Testis (tissue), 5 donors: ENCODE data around the gene TRAP1. TPM values are rescaled to one million over a fixed set of nuclear protein-coding genes. Genes with fewer than 3 reads are reported as not detected.
A peak's percentile ranks its signal among the peaks of the same experiment; 100 is the strongest.

Source experiments
- DNase-seq: peaks from one replicate; pipeline ENCODE4 v3.0.0-alpha.2; 2019
- H3K27ac ChIP-seq, 2 donors: fragments of 200-600 bp; sonication (generic); one replicate each; pipeline ENCODE4 v1.5.1; 2019
- H3K27me3 ChIP-seq: fragments of 200-600 bp; sonication (generic); one replicate; pipeline ENCODE4 v1.5.1; 2019
- H3K36me3 ChIP-seq: fragments of 200-600 bp; sonication (generic); one replicate; pipeline ENCODE4 v1.5.1; 2017; ENCODE audit warnings: low read depth; ENCODE audit errors: missing control alignments
- H3K4me1 ChIP-seq: fragments of 200-600 bp; sonication (generic); one replicate; pipeline ENCODE4 v1.5.1; 2019
- H3K4me3 ChIP-seq, 2 donors: fragments of 200-600 bp; sonication (generic); one replicate each; pipeline ENCODE4 v1.5.1; 2017 to 2019
- H3K9me3 ChIP-seq: fragments of 200-600 bp; sonication (generic); one replicate; pipeline ENCODE4 v1.5.1; 2017
- CTCF ChIP-seq, 3 experiments: fragments of 450-650 bp in 2 of 3; fragments of 200-600 bp in 1 of 3; sonication (generic) in 1 of 3; IDR thresholded peaks; one replicate each; pipeline ENCODE4 v1.5.1; 2016 to 2019; ENCODE audit warnings: antibody characterized with exemption in 3 of 3, mild to moderate bottlenecking in 2 of 3, moderate library complexity in 1 of 3
- POLR2A ChIP-seq: fragments of 450-650 bp; IDR thresholded peaks from one replicate; pipeline ENCODE4 v1.6.1; 2017; ENCODE audit warnings: antibody characterized with exemption, mild to moderate bottlenecking, moderate library complexity
- WGBS, 2 donors: methylation state at CpG; one replicate each; pipeline ENCODE4 v1.1.5; 2018; 5-methylcytosine and 5-hydroxymethylcytosine counted together
- intact Hi-C: fragments of 100-400 bp; cut with DNase I; formaldehyde crosslinking; loops from one replicate; pipeline ENCODE4 v1.15.1; 2023; ENCODE audit warnings: low total_unique reads
- long read RNA-seq, 2 donors: transcript quantifications; one replicate each; lab custom pipeline, GENCODE V29; 2026
- polyA plus RNA-seq: library from polyadenylated mRNA; stranded (reverse); fragments of 350-450 nt; fragmentation: Illumina TruSeq; extraction: RNeasy Lipid Tissue Mini Kit (QIAGEN cat#74804); gene quantifications from one replicate; pipeline ENCODE4 v1.2.3, GENCODE V29; 2014; ENCODE audit warnings: low read depth, low replicate concordance; ENCODE audit not compliant: insufficient read depth
- total RNA-seq, 2 donors: library from RNA; depleted of rRNA; stranded (reverse); fragments of >200 nt; gene quantifications; one replicate each; pipeline ENCODE4 v1.2.3, GENCODE V29; 2016

TRAP1 gene
- total RNA-seq (100 to 1,000 TPM; 131 to 140 TPM), polyA plus RNA-seq (80.0 TPM)
- long read RNA-seq, donor 1, transcript TRAP1-201 (18 exons, 2,296 nt) = major isoform, 35 of 58 reads
- long read RNA-seq, donor 1, partial matches to known transcripts = 16 of 58 reads
- long read RNA-seq, donor 1, other reads (novel, unspliced or antisense) = 0 of 58 reads
- long read RNA-seq, donor 2, transcript TRAP1-201 (18 exons, 2,296 nt) = major isoform, 18 of 22 reads
- long read RNA-seq, donor 2, partial matches to known transcripts = 0 of 22 reads
- long read RNA-seq, donor 2, other reads (novel, unspliced or antisense) = 0 of 22 reads

- Histone ChIP-seq H3K4me1 (peaks cover 14% of the 10 kb centered on the region), H3K4me3 (peak within 1 kb of the TSS; percentile 91 to 94), H3K9me3 (no peaks in the 10 kb centered on the region), H3K27me3 (no peaks in the 10 kb centered on the region), H3K27ac (peak within 1 kb of the TSS; percentile 70 to 78), H3K36me3 (no peaks in the 10 kb centered on the region)
- intact Hi-C loops = no loop called here
- WGBS, 2 donors = 0 to 1% methylated on average over 10 to 44 of the region's 95 CpGs
- DNase-seq = peak; percentile 93
- TF ChIP-seq POLR2A = peak; percentile 63
- peak in 1 of 3 experiments; percentile 13 for TF ChIP-seq CTCF (IDR thresholded peaks at IDR 0.05)
These were observed at the start of gene TRAP1 for GRCh38 chr16:3717235-3718018. Gene TRAP1, minus strand, starts transcription at chr16:3717524. Its CDS starts 16 bp downstream, at chr16:3717508.

GRCh38 chr16:3766177-3766576, 48.9 kb upstream of the TRAP1 start:
- TF ChIP-seq CTCF (IDR thresholded peaks at IDR 0.05) (no peak), POLR2A (no peak)
- no peak for DNase-seq
- intact Hi-C loops = no loop called here
- Histone ChIP-seq H3K4me1 (peaks cover 10% of the 10 kb centered on the region), H3K36me3 (no peaks in the 10 kb centered on the region), H3K27ac (no peak overlapping the region), H3K27me3 (no peaks in the 10 kb centered on the region), H3K4me3 (no peak overlapping the region), H3K9me3 (no peaks in the 10 kb centered on the region)
- WGBS, 2 donors = 93 to 95% methylated on average over 3 of the region's 3 CpGs

- TF ChIP-seq CTCF (IDR thresholded peaks at IDR 0.05) (no peak), POLR2A (no peak)
- DNase-seq = peak; percentile 4
- no peaks in the 10 kb centered on the region for H3K27me3 ChIP-seq
- H3K4me3 ChIP-seq = no peak overlapping the region
- H3K9me3 ChIP-seq = no peaks in the 10 kb centered on the region
- intact Hi-C loops = no loop called here
- WGBS, 2 donors = 93 to 98% methylated on average over 3 of the region's 3 CpGs
- peaks cover 10% of the 10 kb centered on the region for H3K4me1 ChIP-seq
- H3K36me3 ChIP-seq = no peaks in the 10 kb centered on the region
- H3K27ac ChIP-seq = no peak overlapping the region
These were observed 47.1 kb upstream of the TRAP1 start for GRCh38 chr16:3764409-3764808.

GRCh38 chr16:3762107-3762750, 44.9 kb upstream of the TRAP1 start:
- no peaks in the 10 kb centered on the region for H3K36me3 ChIP-seq
- WGBS, 2 donors = 91 to 92% methylated on average over 25 of the region's 25 CpGs
- DNase-seq = peak; percentile 9
- peaks cover 10% of the 10 kb centered on the region for H3K4me1 ChIP-seq
- TF ChIP-seq CTCF (IDR thresholded peaks at IDR 0.05) (no peak), POLR2A (no peak)
- intact Hi-C loops = no loop called here
- H3K4me3 ChIP-seq = no peak overlapping the region
- H3K9me3 ChIP-seq = no peaks in the 10 kb centered on the region
- no peak overlapping the region for H3K27ac ChIP-seq
- H3K27me3 ChIP-seq = no peaks in the 10 kb centered on the region
